Measurements from ENCODE around the gene MDN1.
"Not testable (repeated sequence)": the region's sequence is repeated elsewhere in the genome, so short reads cannot be mapped to it uniquely, and the experiment has no call there.

MDN1 gene

GRCh38 chr6:89794324-89794723, 25.3 kb downstream of the MDN1 start:
- Mint-ChIP-seq H3K36me3 (peaks cover 54% of the 10 kb centered on the region), H3K9me3 (no peaks in the 10 kb centered on the region), H3K27me3 (no peaks in the 10 kb centered on the region), H3K27ac (peak overlapping the region; percentile 91), H3K4me1 (peaks cover 34% of the 10 kb centered on the region), H3K4me3 (peak overlapping the region; percentile 42)
- CTCF ChIA-PET = interaction anchor here (1.7 to 3.3 kb wide), 2 partner anchors 9 to 26 kb away, joined by 5 to 18 read pairs; partner anchors contain the start of gene MDN1
- peak; percentile 54 for DNase-seq

GRCh38 chr6:89793586-89793985, 26.0 kb downstream of the MDN1 start:
- CTCF ChIA-PET = interaction anchor here (0.6 to 3.3 kb wide), 16 partner anchors 10 to 715 kb away, joined by 3 to 18 read pairs (median 4); partner anchors contain the start of genes LYRM2 and MDN1
- DNase-seq = no peak
- H3K9me3 Mint-ChIP-seq = no peaks in the 10 kb centered on the region
- peaks cover 56% of the 10 kb centered on the region for H3K36me3 Mint-ChIP-seq
- H3K4me3 Mint-ChIP-seq = peak overlapping the region; percentile 42
- H3K27ac Mint-ChIP-seq = peak overlapping the region; percentile 91
- H3K4me1 Mint-ChIP-seq = peaks cover 34% of the 10 kb centered on the region
- H3K27me3 Mint-ChIP-seq = no peaks in the 10 kb centered on the region

- no peaks in the 10 kb centered on the region for H3K9me3 Mint-ChIP-seq
- H3K36me3 Mint-ChIP-seq = peaks cover 61% of the 10 kb centered on the region
- H3K4me3 Mint-ChIP-seq = no peak overlapping the region
These were observed 26.7 kb downstream of the MDN1 start for GRCh38 chr6:89792881-89793280.

GRCh38 chr6:89790403-89790802, 29.2 kb downstream of the MDN1 start:
- Mint-ChIP-seq H3K9me3 (no peaks in the 10 kb centered on the region), H3K27me3 (no peaks in the 10 kb centered on the region), H3K36me3 (peaks cover 66% of the 10 kb centered on the region), H3K4me1 (peaks cover 31% of the 10 kb centered on the region), H3K4me3 (no peak overlapping the region), H3K27ac (no peak overlapping the region)
- no peak for DNase-seq
- CTCF ChIA-PET = no interaction called here

More at GRCh38 chr6:89792881-89793280, 26.7 kb downstream of the MDN1 start:
- Mint-ChIP-seq H3K27me3 (no peaks in the 10 kb centered on the region), H3K4me1 (peaks cover 34% of the 10 kb centered on the region), H3K27ac (peak overlapping the region; percentile 91)
- peak; percentile 59 for DNase-seq
- CTCF ChIA-PET = interaction anchor here (0.6 to 3.3 kb wide), 16 partner anchors 10 to 714 kb away, joined by 3 to 18 read pairs (median 4); partner anchors contain the start of genes LYRM2 and MDN1

GRCh38 chr6:89789980-89790379, 29.6 kb downstream of the MDN1 start:
- Mint-ChIP-seq H3K36me3 (peaks cover 66% of the 10 kb centered on the region), H3K9me3 (no peaks in the 10 kb centered on the region), H3K4me3 (no peak overlapping the region), H3K4me1 (peaks cover 27% of the 10 kb centered on the region), H3K27me3 (no peaks in the 10 kb centered on the region), H3K27ac (no peak overlapping the region)
- CTCF ChIA-PET = no interaction called here
- no peak for DNase-seq

- peaks cover 5% of the 10 kb centered on the region for H3K9me3 Mint-ChIP-seq
- no peaks in the 10 kb centered on the region for H3K27me3 Mint-ChIP-seq
- no peak overlapping the region for H3K27ac Mint-ChIP-seq
- H3K36me3 Mint-ChIP-seq = peaks cover 66% of the 10 kb centered on the region
- H3K4me1 Mint-ChIP-seq = peaks cover 5% of the 10 kb centered on the region
- no peak overlapping the region for H3K4me3 Mint-ChIP-seq
- no peak for DNase-seq
- CTCF ChIA-PET = no interaction called here
These were observed 31.8 kb downstream of the MDN1 start for GRCh38 chr6:89787660-89788328.

GRCh38 chr6:89786970-89787369, 32.6 kb downstream of the MDN1 start:
- Mint-ChIP-seq H3K4me1 (peaks cover 4% of the 10 kb centered on the region), H3K4me3 (no peak overlapping the region), H3K36me3 (peaks cover 67% of the 10 kb centered on the region), H3K27ac (no peak overlapping the region), H3K27me3 (no peaks in the 10 kb centered on the region), H3K9me3 (peaks cover 5% of the 10 kb centered on the region)
- CTCF ChIA-PET = interaction anchor here (0.5 to 0.7 kb wide), 2 partner anchors 153 to 1083 kb away, joined by 3 read pairs; no protein-coding TSS in a partner anchor
- no peak for DNase-seq

GRCh38 chr6:89784838-89785237, 34.8 kb downstream of the MDN1 start:
- H3K4me3 Mint-ChIP-seq = no peak overlapping the region
- H3K27me3 Mint-ChIP-seq = no peaks in the 10 kb centered on the region
- CTCF ChIA-PET = no interaction called here
- H3K36me3 Mint-ChIP-seq = peaks cover 72% of the 10 kb centered on the region
- peaks cover 5% of the 10 kb centered on the region for H3K9me3 Mint-ChIP-seq
- no peak overlapping the region for H3K27ac Mint-ChIP-seq
- no peaks in the 10 kb centered on the region for H3K4me1 Mint-ChIP-seq
- DNase-seq = no peak

GRCh38 chr6:89783293-89783692, 36.3 kb downstream of the MDN1 start:
- DNase-seq, H3K4me1 Mint-ChIP-seq, H3K27me3 Mint-ChIP-seq, H3K4me3 Mint-ChIP-seq, H3K9me3 Mint-ChIP-seq, H3K27ac Mint-ChIP-seq, CTCF ChIA-PET: not testable (repeated sequence)
- peaks cover 71% of the 10 kb centered on the region for H3K36me3 Mint-ChIP-seq

GRCh38 chr6:89782222-89782621, 37.4 kb downstream of the MDN1 start:
- DNase-seq = no peak
- CTCF ChIA-PET = no interaction called here
- H3K4me1 Mint-ChIP-seq = no peaks in the 10 kb centered on the region
- H3K36me3 Mint-ChIP-seq = peaks cover 67% of the 10 kb centered on the region
- no peak overlapping the region for H3K27ac Mint-ChIP-seq
- H3K27me3 Mint-ChIP-seq = no peaks in the 10 kb centered on the region
- peaks cover 5% of the 10 kb centered on the region for H3K9me3 Mint-ChIP-seq
- H3K4me3 Mint-ChIP-seq = no peak overlapping the region

GRCh38 chr6:89781070-89782034, 38.2 kb downstream of the MDN1 start:
- H3K9me3 Mint-ChIP-seq = peaks cover 5% of the 10 kb centered on the region
- no peak overlapping the region for H3K27ac Mint-ChIP-seq
- no peak overlapping the region for H3K4me3 Mint-ChIP-seq
- CTCF ChIA-PET = no interaction called here
- H3K36me3 Mint-ChIP-seq = peaks cover 68% of the 10 kb centered on the region
- H3K4me1 Mint-ChIP-seq = no peaks in the 10 kb centered on the region
- no peaks in the 10 kb centered on the region for H3K27me3 Mint-ChIP-seq
- DNase-seq = no peak

GRCh38 chr6:89777455-89777854, 42.1 kb downstream of the MDN1 start:
- DNase-seq = no peak
- Mint-ChIP-seq H3K4me1 (no peaks in the 10 kb centered on the region), H3K27me3 (no peaks in the 10 kb centered on the region), H3K9me3 (no peaks in the 10 kb centered on the region), H3K36me3 (peaks cover 60% of the 10 kb centered on the region), H3K27ac (no peak overlapping the region), H3K4me3 (no peak overlapping the region)
- CTCF ChIA-PET = no interaction called here

GRCh38 chr6:89776583-89777233, 42.9 kb downstream of the MDN1 start:
- Mint-ChIP-seq H3K4me1 (no peaks in the 10 kb centered on the region), H3K36me3 (peaks cover 58% of the 10 kb centered on the region), H3K9me3 (no peaks in the 10 kb centered on the region), H3K4me3 (no peak overlapping the region), H3K27me3 (no peaks in the 10 kb centered on the region), H3K27ac (no peak overlapping the region)
- DNase-seq = no peak
- CTCF ChIA-PET = no interaction called here

GRCh38 chr6:89775150-89775549, 44.4 kb downstream of the MDN1 start:
- no peaks in the 10 kb centered on the region for H3K27me3 Mint-ChIP-seq
- no peak for DNase-seq
- H3K4me3 Mint-ChIP-seq = no peak overlapping the region
- H3K9me3 Mint-ChIP-seq = no peaks in the 10 kb centered on the region
- CTCF ChIA-PET = no interaction called here
- H3K4me1 Mint-ChIP-seq = no peaks in the 10 kb centered on the region
- H3K27ac Mint-ChIP-seq = no peak overlapping the region
- peaks cover 56% of the 10 kb centered on the region for H3K36me3 Mint-ChIP-seq

Data from activated naive CD4-positive, alpha-beta T cell treated with anti-CD3 and anti-CD28 coated beads, Interleukin-2, amount 10 ng/mL, durations not matched to agents 7 days and 5 days (primary cell).